HG03442 (cell line): ENCODE data around the gene ZNF30.
"Not testable (repeated sequence)": the region's sequence is repeated elsewhere in the genome, so short reads cannot be mapped to it uniquely, and the experiment has no call there.

Experiments used
- ATAC-seq: cut with Tn5 transposase; IDR thresholded peaks from one replicate; pipeline ENCODE4 v1.9.1; 2021; ENCODE audit warnings: mild to moderate bottlenecking, moderate library complexity; ENCODE audit not compliant: unreplicated experiment

ZNF30 gene

GRCh38 chr19:34985249-34986022, 58.7 kb downstream of the ZNF30 start:
- ATAC-seq: no peak

GRCh38 chr19:34988119-34988518, 61.4 kb downstream of the ZNF30 start:
- ATAC-seq: no peak

GRCh38 chr19:34989298-34989697, 62.6 kb downstream of the ZNF30 start:
- no peak for ATAC-seq

GRCh38 chr19:34990578-34991192, 64.0 kb downstream of the ZNF30 start:
- ATAC-seq: no peak

GRCh38 chr19:34991542-34992333, 65.0 kb downstream of the ZNF30 start:
- ATAC-seq: no peak

GRCh38 chr19:34992582-34992981, 65.9 kb downstream of the ZNF30 start:
- ATAC-seq: not testable (repeated sequence)

GRCh38 chr19:34994286-34994642, 67.6 kb downstream of the ZNF30 start:
- no peak for ATAC-seq
